Lung microvascular endothelial cell (primary cell): ENCODE data around the gene STRN3. TPM values are rescaled to one million over a fixed set of nuclear protein-coding genes. Genes with fewer than 3 reads are reported as not detected.

Experiments used
- DNase-seq, 2 donors: peaks; one replicate each; pipeline versions ENCODE4 v3.0.0 to v3.0.0-alpha.2; 2010; ENCODE audit warnings: low read depth in 2 of 2
- total RNA-seq: library from RNA; depleted of rRNA; stranded (reverse); fragments of >200 nt; gene quantifications from 2 replicates; pipeline ENCODE4 v1.2.1, GENCODE V29; 2014

STRN3 gene
- total RNA-seq, 1 donor from 2014 or later = 50.2 TPM

DNA sequence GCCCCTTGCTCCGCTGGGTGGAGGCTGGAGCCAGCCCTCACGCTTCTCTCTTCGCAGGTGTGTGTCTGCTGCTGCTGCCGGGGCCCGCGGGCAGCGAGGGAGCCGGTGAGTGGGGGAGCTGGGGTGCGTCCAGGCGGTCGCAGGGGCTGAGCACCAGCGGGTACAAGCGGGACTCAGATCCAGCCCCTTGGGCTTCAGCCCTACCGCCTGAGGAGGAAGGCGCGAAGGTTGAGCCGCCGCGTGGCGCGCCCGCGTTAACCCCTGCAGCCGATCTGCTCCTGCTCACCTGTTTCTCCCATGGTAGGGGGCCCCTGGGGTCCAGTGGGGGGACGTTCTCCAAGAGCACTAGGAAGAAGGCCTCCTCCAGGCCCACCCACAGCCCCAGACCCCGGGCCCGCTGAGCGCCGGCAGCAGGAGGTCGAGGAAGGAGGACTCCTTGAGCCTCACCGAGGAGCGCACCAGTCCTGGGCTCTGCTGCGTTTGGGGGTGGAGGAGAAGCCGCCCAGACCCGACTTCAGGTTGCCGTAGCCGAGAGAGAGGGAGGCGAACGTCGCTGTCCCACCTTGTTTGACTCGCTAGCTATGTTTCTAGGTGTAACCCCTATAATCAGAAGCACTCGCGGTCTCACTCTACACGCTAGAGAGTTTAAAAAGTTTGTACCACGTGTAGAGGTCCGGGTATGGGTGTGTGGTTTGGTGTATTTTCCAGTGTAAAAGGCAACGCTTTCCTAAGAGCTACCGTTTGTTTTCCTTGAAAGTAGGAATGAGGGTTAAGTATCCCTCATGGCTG is 151.0 kb downstream of the STRN3 start:
- DNase-seq = peak in 1 of 2 donors; percentile 7

DNA sequence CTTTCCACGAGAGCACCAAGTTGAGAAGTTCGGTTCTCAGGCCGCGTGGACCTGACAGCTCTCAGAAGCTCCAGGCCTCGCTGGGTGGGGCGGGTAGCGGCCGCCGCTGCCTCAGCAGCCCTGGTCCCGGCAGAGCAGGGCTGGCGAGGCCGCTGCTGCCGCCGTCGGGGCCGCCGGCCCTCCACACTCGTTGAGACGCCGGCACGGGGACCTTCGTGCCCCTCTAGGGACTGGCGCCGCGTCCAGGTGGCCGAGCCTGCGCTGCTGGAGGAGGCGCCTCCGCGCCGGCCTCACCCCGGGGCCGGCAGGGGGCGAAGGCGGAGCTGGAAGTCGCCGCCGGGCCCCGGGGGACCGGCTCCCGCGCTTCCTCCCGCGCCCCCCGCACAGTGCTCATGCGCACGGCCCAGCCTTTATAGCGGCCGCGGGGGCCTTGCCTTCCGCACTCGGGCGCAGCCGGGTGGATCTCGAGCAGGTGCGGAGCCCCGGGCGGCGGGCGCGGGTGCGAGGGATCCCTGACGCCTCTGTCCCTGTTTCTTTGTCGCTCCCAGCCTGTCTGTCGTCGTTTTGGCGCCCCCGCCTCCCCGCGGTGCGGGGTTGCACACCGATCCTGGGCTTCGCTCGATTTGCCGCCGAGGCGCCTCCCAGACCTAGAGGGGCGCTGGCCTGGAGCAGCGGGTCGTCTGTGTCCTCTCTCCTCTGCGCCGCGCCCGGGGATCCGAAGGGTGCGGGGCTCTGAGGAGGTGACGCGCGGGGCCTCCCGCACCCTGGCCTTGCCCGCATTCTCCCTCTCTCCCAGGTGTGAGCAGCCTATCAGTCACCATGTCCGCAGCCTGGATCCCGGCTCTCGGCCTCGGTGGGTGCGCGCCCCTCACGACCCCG is 151.8 kb downstream of the STRN3 start, which contains the start of gene COCH:
Gene COCH, plus strand, starts transcription at position 440 of the 879 bp plus-strand sequence. Its CDS starts 380 bp downstream, at position 820.
- DNase-seq = peak in 1 of 2 donors; percentile 8

DNA sequence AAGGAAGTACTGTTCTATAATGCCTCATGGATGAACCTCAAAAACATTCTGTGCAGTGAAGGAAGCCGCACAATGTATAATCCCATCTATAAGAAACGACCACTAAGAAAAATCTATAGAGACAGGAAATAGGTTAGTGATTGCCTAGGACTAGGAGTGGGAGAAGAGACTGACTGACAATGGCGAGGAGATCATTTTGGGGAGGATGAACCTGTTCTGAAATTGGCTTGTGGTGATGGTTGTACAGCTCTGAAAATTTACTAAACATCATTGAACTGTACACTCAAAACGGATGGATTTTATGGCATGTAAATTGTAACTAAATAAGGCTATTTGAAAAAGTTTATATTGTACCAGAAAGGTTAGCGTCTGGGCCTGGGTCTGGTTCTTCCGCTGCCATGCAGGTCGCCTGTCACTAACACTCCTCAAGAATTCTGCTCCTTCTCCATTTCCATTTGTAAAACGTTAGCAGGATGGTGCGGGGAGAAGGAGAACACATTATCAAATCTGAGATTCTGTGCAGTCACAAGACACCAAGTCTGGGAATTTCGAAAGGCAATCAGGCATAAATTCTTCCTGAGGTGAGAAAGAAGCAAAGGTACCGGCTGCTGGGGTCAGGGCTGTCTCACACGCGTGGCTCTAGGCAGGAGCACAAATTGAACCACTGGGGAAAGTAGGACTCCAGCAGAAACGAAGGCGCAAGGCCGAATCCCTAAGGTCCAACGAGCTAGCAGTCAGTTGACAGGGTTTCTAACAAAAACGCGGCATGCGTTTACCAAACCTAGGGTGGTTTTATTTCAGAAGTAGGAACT is 152.7 kb downstream of the STRN3 start:
- no peak for DNase-seq

DNA sequence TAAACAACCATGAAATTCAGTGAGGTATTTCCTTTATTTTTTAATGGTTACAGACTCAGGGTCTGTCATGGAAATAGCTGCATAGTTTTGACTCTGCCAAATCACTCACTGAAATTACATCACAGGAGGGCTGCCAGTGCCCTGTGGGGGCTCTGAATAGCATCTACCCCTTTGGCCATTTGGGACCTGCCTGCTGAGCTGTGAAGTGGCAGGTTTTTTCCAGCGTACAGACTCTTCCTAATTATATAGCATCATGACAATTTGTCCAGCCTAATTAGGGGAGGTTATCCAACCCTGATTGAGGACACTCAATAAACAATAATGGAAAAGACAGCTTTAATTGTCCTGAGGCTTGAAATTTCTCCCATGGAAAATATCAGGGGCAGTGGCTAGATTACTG is 153.6 kb downstream of the STRN3 start:
- no peak for DNase-seq

DNA sequence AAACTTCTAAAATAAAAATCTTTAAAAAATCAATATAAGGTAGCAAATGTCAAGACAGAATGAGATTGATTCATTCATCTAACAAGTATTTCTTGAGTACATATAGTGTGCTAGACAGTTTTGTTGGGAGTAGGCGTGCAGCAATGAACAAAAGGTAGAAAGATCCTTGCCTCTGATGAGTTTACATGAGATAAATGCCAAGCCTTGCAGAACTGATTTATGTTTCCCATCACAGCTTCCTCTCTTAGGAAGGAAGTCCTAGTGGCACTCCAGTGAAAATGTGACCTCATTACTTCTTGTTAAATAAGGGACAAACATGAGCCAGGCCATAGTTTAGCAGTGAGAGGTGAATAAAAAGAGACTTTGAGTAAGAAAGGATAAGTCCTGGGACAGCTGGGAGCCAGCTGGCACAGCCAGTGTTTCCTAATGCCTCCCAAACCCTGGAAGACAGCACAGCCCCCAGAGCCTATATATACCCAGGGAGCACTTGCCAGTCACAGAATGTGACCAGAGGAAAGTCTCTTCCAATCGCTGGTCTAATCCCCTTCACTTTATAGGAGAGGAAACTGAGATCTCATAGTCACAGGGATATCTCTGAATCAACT is 156.5 kb downstream of the STRN3 start:
- no peak for DNase-seq

DNA sequence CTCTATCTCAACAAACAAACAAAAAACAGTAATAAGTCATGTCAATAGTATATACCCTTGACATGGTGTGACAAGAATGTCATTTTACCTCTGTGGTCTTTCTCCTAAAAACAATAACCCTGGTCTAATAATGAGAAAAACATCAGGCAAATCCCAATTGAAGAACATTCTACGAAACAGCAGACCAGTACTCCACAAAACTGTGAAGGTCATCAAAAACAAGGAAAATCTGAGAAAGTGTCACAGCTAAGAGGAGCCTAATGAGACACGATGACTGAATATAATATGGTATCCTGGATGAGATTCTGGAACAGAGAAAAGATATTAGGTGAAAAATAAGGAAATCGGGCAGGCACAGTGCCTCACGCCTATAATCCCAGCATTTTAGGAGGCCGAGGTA is 157.4 kb downstream of the STRN3 start:
- no peak for DNase-seq

DNA sequence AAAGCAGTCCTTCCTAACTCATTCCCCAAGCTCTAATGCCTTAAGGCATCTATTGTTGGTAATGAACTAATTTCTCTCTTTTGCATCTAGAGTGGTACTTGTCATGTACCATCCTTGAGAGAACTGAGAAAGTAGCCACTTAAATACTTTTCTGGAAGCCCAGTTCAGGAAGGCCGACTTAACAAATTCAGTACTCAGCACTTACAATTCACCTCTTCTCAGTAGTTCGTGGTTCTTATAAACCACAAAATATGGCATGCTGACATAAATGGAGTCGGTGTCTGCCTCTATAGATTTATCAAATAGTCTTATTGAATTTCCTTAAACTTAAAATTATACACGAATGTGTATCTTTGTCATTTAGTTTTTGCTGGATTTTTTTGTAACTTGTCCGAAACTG is 161.2 kb downstream of the STRN3 start:
- no peak for DNase-seq

DNA sequence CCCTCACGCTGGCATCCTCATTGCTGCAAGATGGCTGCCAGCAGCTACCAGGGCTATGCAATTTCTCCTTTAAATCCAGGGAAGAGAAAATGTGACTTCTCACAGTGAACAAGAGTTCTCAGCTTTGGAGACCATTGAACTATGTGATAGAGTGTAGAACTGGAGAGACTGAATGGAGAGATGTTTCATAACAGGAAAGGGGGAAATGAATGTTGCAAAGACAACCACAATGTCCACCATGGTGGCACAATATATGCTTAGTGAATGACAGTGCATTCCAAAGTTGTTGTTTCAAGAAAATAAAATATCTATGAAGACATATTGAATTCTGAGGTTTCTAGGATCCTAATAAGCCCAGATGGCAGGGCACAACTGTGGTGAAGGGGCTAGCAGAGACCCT is 165.0 kb downstream of the STRN3 start:
- no peak for DNase-seq

DNA sequence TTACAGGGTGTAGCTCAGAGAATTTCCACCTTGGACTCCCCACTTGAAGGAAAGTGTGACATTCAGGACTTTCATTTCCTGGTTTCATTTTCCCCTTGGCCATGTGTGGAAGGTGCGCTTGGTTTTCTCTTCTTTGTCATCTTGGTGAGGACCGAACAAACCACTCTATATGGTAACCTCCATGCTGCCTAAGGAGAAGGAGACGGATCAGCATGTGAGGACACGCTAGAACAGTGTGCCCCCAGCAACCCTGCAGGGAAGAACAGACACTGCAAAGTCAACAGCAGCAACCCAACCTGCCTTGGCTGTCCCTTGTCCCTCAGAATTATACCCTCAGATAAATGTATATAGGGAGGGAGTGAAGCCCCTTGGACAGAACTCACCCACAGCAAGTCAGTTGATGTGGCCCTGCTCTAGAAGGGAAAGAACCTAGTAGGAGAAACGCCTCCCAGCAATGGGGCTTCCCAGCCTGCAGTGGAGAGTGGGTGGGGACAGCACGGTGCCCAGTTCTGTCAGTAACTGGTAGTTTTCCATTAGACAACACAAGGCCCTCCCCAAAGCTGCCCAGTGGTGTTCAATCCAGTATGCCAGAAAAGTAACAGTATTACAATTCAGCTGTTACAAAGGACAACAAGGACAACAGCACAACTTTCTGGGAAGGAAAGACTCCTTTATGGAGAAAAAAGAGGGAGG is 170.7 kb downstream of the STRN3 start:
- no peak for DNase-seq

DNA sequence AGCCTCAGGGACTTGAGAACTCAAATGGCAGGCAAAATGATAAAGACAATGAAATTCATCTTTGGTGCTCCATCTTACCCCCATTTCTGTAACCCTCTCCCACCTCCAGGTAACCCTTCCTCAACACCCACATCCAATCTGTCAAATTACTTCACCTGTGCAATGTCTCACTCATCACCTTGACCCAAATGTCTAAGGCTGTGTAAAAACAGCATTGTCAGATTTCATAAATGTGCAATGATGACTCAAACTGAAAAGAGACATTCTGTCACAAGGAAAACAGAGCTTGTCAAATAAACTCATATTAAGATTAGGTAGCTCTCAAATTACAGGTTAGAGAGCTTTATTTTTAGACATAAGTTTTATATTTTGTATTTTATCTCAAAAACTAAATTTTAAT is 171.7 kb downstream of the STRN3 start:
- no peak for DNase-seq

DNA sequence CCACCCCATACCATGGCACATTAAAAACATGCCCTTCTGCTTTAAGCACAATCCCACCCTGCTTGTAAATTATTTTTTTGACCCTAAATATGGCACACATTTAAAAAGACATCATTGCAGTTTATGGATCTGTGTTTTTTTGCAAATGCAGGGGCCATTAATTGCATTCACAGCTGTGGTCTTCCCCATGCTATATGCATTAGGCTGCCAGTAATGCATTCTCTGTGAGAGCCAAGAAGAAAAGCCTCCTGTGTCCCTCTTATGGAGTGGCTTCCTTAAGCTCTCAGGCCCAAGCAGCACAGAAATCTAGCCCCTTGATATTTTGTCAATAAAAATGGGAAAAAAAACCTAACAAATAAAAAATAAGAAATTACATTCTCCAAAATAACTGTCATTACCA is 172.2 kb downstream of the STRN3 start:
- no peak for DNase-seq

DNA sequence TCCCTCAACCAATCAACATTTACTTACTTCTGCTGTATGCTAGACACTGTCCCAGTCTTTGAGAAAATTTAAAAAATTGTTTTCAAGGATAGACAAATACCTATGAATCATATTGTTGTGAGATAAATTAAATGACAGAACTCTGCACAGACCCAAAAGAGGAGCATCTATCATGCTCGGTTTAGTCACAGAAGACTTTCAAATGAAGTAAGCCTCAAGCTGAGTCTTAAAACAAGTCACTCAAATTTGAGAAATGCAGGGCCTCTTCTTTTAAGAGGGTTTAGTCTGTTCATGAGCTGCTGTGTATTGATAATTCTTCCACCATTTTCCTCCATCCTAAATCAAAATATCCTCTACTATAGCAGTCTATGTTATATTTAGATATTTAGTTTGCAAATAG is 176.2 kb downstream of the STRN3 start:
- DNase-seq = no peak

DNA sequence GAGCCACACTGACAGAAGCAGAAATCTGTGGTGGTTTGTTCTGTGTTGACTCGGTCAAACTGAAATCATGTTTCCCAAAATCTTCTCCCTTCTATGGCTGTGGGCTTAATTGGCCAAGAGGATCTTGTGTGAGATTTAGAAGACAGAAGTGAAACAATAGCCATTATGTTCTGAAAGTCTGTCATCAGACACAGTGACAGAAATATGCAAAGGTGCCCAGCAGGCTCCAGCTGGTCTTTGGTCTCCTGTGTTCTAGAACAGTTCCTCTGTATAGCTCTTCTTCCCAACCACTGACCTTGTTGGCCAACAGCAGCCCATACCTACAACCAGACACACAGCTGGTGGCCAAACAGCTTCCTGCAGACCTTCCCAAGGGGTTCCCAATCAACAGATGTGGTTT is 176.8 kb downstream of the STRN3 start:
- no peak for DNase-seq

DNA sequence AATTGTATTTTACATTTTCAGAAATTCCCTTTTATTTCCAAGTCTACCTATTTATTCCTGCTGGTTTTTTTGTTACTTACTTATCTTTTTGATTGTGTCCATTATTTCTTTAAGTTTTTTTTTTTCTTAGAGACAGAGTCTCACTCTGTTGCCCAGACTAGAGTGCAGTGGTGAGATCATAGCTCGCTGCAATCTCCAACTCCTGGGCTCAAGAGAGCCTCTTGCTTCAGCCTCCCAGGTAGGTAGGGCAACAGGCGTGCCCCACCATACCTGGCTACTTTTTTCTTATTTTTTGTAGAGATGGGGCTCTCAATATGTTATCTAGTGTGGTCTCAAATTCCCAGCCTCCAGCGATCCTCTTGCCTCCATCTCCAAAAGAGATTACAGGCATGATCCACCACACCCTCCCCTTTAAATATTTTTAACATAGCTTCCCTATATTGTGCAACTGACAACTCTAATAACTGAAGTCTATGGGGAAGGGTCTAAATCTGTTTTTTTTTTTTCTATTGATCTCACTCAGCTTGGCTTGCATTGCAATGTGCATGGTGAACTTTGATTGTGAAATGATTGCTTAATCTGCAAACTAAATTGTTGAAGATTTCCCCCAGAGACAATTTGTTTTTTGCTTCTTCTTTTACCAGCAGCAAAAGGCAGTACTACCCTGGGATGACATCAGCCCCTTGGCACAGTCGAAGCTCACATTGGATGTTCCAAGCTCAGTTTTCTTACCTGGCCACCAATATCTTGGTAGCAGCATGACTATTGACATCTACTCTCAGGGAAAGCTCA is 177.5 kb downstream of the STRN3 start:
- no peak for DNase-seq

Other genes starting within 250 kb of the STRN3 start
- gene COCH, start 151.8 kb downstream of the STRN3 start, total RNA-seq = 0.99 and 1.5 TPM in 2 replicates
- 3.0 and 3.7 TPM in 2 replicates for gene AP4S1, start 730 bp downstream of the STRN3 start, total RNA-seq
- gene HECTD1, start 181.4 kb upstream of the STRN3 start, total RNA-seq = 217 and 301 TPM in 2 replicates